Coronary artery (tissue), 2 donors: Measurements from ENCODE around the gene YY1AP1.
"Not testable (repeated sequence)": the region's sequence is repeated elsewhere in the genome, so short reads cannot be mapped to it uniquely, and the experiment has no call there.

Experiments used
- DNase-seq: peaks from one replicate; pipeline ENCODE4 v3.0.0-alpha.2; 2017; ENCODE audit warnings: low spot score
- H3K27ac ChIP-seq, 2 donors: fragments of 200-600 bp; sonication (generic); one replicate each; pipeline ENCODE4 v1.5.1; 2016 to 2019
- H3K4me3 ChIP-seq: fragments of 200-600 bp; sonication (generic); 2 replicates; pipeline ENCODE4 v1.5.1; 2016; ENCODE audit warnings: mild to moderate bottlenecking, moderate library complexity
- TF ChIP-seq, protein P1 (sequence below): fragments of 200-600 bp; sonication (generic); IDR thresholded peaks from one replicate; pipeline ENCODE4 v1.5.1; 2019; ENCODE audit warnings: antibody characterized with exemption

The YY1AP1 gene

DNA sequence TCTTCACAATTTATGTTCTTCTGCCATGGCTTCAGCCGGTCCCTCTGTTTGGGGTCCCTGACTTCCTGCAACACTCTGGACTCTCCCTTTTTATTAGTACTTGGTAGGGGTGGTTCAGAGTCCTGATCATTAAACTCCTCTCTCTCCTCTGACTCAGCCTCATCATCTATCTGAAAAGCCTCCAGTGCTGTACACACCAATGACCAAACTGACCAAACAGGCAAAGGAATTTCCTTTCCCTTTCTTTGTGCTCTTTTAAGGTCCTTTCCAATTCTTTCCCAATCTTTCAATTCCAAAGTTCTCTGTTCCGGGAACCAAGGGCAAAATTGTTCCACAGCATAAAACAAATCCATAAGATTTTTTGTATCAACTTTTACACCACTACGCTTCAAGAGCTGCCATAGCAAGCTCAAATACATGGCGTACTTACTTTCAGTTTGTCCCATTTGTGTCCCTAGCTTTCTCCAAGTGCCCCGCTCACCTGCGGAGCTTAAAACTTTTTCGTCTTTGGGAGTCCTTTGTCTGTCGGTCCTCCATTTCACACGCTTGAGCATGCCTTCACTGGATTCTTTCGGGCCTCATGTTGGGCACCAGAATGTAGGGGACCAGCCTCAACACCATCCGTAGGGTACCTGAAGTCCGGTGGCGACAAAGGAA is 9.9 kb upstream of the YY1AP1 start:
- Histone ChIP-seq H3K27ac (no peak overlapping the region), H3K4me3 (no peak overlapping the region)
- no peak for DNase-seq
- TF ChIP-seq, protein P1, sequence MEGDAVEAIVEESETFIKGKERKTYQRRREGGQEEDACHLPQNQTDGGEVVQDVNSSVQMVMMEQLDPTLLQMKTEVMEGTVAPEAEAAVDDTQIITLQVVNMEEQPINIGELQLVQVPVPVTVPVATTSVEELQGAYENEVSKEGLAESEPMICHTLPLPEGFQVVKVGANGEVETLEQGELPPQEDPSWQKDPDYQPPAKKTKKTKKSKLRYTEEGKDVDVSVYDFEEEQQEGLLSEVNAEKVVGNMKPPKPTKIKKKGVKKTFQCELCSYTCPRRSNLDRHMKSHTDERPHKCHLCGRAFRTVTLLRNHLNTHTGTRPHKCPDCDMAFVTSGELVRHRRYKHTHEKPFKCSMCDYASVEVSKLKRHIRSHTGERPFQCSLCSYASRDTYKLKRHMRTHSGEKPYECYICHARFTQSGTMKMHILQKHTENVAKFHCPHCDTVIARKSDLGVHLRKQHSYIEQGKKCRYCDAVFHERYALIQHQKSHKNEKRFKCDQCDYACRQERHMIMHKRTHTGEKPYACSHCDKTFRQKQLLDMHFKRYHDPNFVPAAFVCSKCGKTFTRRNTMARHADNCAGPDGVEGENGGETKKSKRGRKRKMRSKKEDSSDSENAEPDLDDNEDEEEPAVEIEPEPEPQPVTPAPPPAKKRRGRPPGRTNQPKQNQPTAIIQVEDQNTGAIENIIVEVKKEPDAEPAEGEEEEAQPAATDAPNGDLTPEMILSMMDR, result no peak

- H3K27ac ChIP-seq, H3K4me3 ChIP-seq, DNase-seq: not testable (repeated sequence)
Measured at GRCh38 chr1:155697616-155698015, 9.0 kb upstream of the YY1AP1 start.

DNA sequence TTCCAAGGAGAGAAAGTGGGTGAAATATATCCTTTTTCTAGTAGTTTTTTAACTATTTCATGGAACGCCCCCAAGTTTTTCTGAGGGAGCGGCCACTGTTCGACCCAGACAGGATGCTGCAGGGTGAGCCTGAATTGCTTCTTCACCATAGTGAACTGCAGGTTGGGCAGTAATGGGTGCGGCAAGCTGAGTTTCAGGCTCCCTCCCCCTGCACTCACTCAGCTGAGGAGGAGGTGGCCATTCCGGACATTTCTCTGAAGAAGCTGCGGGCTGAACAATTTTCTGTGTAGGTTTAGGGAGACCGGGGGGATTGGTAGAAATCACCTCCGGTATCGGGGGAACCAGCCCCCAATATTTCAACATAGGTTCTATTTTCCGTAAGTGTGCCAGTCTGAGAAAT is 8.5 kb upstream of the YY1AP1 start:
- H3K4me3 ChIP-seq, result no peak overlapping the region
- TF ChIP-seq, protein P1, result no peak
- H3K27ac ChIP-seq, result no peak overlapping the region
- DNase-seq, result no peak

GRCh38 chr1:155696524-155696923 is 8.0 kb upstream of the YY1AP1 start:
- Histone ChIP-seq H3K4me3 (no peak overlapping the region), H3K27ac (no peak overlapping the region)
- TF ChIP-seq, protein P1, result no peak
- no peak for DNase-seq

- Histone ChIP-seq H3K27ac (no peak overlapping the region), H3K4me3 (no peak overlapping the region)
- TF ChIP-seq, protein P1, result no peak
- DNase-seq, result no peak
Measured at GRCh38 chr1:155695608-155696007, 7.0 kb upstream of the YY1AP1 start.

DNA sequence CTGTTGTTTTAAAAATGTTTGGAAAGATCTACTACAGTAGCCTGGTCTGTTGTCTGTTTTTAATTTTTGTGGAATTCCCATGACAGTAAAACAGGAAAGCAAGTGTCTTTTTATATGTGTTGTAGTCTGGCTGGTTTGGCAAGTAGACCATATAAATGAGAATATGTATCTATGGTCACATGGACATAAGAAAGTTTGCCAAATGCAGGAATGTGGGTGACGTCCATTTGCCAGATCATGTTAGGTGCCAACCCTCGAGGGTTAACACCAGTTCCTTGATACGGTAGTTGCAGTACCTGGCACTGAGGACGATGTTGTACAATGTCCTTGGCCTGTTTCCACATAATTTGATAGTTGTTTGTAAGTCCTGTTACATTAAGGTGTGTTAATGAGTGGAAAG is 6.5 kb upstream of the YY1AP1 start:
- no peak overlapping the region for H3K4me3 ChIP-seq

DNA sequence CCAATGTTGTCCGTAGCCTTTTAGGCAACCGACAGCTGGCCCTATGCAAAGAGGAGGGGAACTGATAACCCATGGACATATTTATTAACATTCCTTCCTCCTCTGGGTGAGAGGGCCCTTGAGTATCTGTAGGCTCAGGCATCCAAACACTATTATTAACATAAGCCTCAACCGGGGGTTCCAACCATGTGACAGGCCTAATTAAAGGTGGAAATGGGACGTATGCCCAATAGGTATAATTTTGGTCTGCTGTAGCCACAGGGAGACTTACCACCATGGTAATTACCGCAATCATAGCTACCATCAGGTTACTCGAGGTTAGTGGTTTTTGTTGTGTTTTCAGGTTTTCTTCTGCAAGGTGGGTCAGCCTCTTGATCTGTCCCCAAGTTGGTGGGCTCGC is 5.6 kb upstream of the YY1AP1 start:
- Histone ChIP-seq H3K4me3 (no peak overlapping the region), H3K27ac (no peak overlapping the region)
- DNase-seq, result no peak
- TF ChIP-seq, protein P1, result no peak

More for the DNA sequence above, 6.5 kb upstream of the YY1AP1 start:
- DNase-seq, result no peak
- TF ChIP-seq, protein P1, result no peak
- H3K27ac ChIP-seq, result no peak overlapping the region
